Suprapubic skin (tissue), 4 donors: ENCODE data around the gene MMADHC. TPM values are rescaled to one million over a fixed set of nuclear protein-coding genes. Genes with fewer than 3 reads are reported as not detected.
"Not testable (repeated sequence)": the region's sequence is repeated elsewhere in the genome, so short reads cannot be mapped to it uniquely, and the experiment has no call there.

ENCODE experiments used
- DNase-seq, 2 donors: peaks; one replicate each; pipeline ENCODE4 v3.0.0-alpha.2; 2019; ENCODE audit warnings: low spot score in 2 of 2
- H3K27ac ChIP-seq: fragments of 200-600 bp; sonication (generic); one replicate; pipeline ENCODE4 v1.5.1; 2019
- H3K27me3 ChIP-seq: fragments of 200-600 bp; sonication (generic); one replicate; pipeline ENCODE4 v1.5.1; 2019
- H3K36me3 ChIP-seq: fragments of 200-600 bp; sonication (generic); one replicate; pipeline ENCODE4 v1.5.1; 2019
- H3K4me1 ChIP-seq: fragments of 200-600 bp; sonication (generic); one replicate; pipeline ENCODE4 v1.5.1; 2019
- H3K4me3 ChIP-seq: fragments of 200-600 bp; sonication (generic); one replicate; pipeline ENCODE4 v1.5.1; 2019; ENCODE audit warnings: mild to moderate bottlenecking
- H3K9me3 ChIP-seq: fragments of 200-600 bp; sonication (generic); one replicate; pipeline ENCODE4 v1.5.1; 2019
- CTCF ChIP-seq, 2 donors: fragments of 200-600 bp in 1 of 2; fragments of 450-650 bp in 1 of 2; sonication (generic) in 1 of 2; IDR thresholded peaks; one replicate each; pipeline ENCODE4 v1.5.1; 2016 to 2019; ENCODE audit warnings: antibody characterized with exemption in 2 of 2, mild to moderate bottlenecking in 1 of 2, moderate library complexity in 1 of 2
- EP300 ChIP-seq: sonication (generic); formaldehyde crosslinking; IDR thresholded peaks from one replicate; pipeline ENCODE4 v1.6.1; 2017; ENCODE audit warnings: antibody characterized with exemption
- POLR2A ChIP-seq, 2 donors: fragments of 450-650 bp; IDR thresholded peaks; one replicate each; pipeline ENCODE4 v1.6.1; 2017; ENCODE audit warnings: antibody characterized with exemption in 2 of 2, mild to moderate bottlenecking in 2 of 2, moderate library complexity in 2 of 2
- POLR2AphosphoS5 ChIP-seq, 3 donors: sonication (generic); formaldehyde crosslinking; IDR thresholded peaks; one replicate each; pipeline ENCODE4 v1.6.1; 2017; ENCODE audit warnings: antibody characterized with exemption in 3 of 3
- WGBS: methylation state at CpG from one replicate; pipeline ENCODE4 v1.1.5; 2018; 5-methylcytosine and 5-hydroxymethylcytosine counted together
- total RNA-seq, 4 donors: library from RNA; depleted of rRNA; stranded (reverse); fragments of >200 nt; gene quantifications; one replicate each; pipeline ENCODE4 v1.1.0, GENCODE V29; 2016

The MMADHC gene
- total RNA-seq, 4 donors from 2014 or later, result 46.9 to 102 (median 81.5) TPM

GRCh38 chr2:149573760-149574159 lies 13.8 kb downstream of the MMADHC start:
- no peak for DNase-seq
- Histone ChIP-seq H3K27ac (no peak overlapping the region), H3K36me3 (peaks cover 71% of the 10 kb centered on the region), H3K4me1 (peaks cover 8% of the 10 kb centered on the region), H3K9me3 (no peaks in the 10 kb centered on the region), H3K27me3 (no peaks in the 10 kb centered on the region), H3K4me3 (no peak overlapping the region)
- TF ChIP-seq POLR2AphosphoS5 (IDR thresholded peaks at IDR 0.05), result no peak
- TF ChIP-seq CTCF (IDR thresholded peaks at IDR 0.05), result peak in 1 of 2 donors; percentile 11
- WGBS, result 45% methylated on average over 2 of the region's 2 CpGs

GRCh38 chr2:149572102-149572953 lies 15.2 kb downstream of the MMADHC start:
- DNase-seq, result no peak
- Histone ChIP-seq H3K36me3 (peaks cover 69% of the 10 kb centered on the region), H3K4me1 (peaks cover 8% of the 10 kb centered on the region), H3K27ac (no peak overlapping the region), H3K27me3 (no peaks in the 10 kb centered on the region), H3K4me3 (no peak overlapping the region), H3K9me3 (no peaks in the 10 kb centered on the region)
- WGBS, result 71% methylated on average over 6 of the region's 6 CpGs
- TF ChIP-seq CTCF (IDR thresholded peaks at IDR 0.05) (no peak), POLR2AphosphoS5 (IDR thresholded peaks at IDR 0.05) (no peak), EP300 (no peak), POLR2A (IDR thresholded peaks at IDR 0.05) (no peak)

GRCh38 chr2:149568138-149568537 lies 19.4 kb downstream of the MMADHC start:
- Histone ChIP-seq H3K4me1 (peaks cover 3% of the 10 kb centered on the region), H3K27ac (no peak overlapping the region), H3K9me3 (no peaks in the 10 kb centered on the region), H3K4me3 (no peak overlapping the region), H3K36me3 (peaks cover 61% of the 10 kb centered on the region), H3K27me3 (no peaks in the 10 kb centered on the region)
- no peak for DNase-seq
- TF ChIP-seq POLR2AphosphoS5 (IDR thresholded peaks at IDR 0.05) (no peak), EP300 (no peak), POLR2A (IDR thresholded peaks at IDR 0.05) (no peak), CTCF (IDR thresholded peaks at IDR 0.05) (no peak)
- WGBS, result 88% methylated on average over 3 of the region's 3 CpGs

GRCh38 chr2:149566652-149567051 lies 20.9 kb downstream of the MMADHC start:
- Histone ChIP-seq H3K9me3 (no peaks in the 10 kb centered on the region), H3K27me3 (no peaks in the 10 kb centered on the region), H3K27ac (no peak overlapping the region), H3K4me3 (no peak overlapping the region), H3K4me1 (no peaks in the 10 kb centered on the region), H3K36me3 (peaks cover 57% of the 10 kb centered on the region)
- no peak for DNase-seq
- WGBS, result 92% methylated on average over 2 of the region's 2 CpGs
- TF ChIP-seq POLR2A (IDR thresholded peaks at IDR 0.05), result no peak
- TF ChIP-seq EP300, result no peak
- TF ChIP-seq CTCF (IDR thresholded peaks at IDR 0.05), result no peak
- no peak for TF ChIP-seq POLR2AphosphoS5 (IDR thresholded peaks at IDR 0.05)

GRCh38 chr2:149565625-149566024 lies 21.9 kb downstream of the MMADHC start:
- peaks cover 53% of the 10 kb centered on the region for H3K36me3 ChIP-seq
- not testable (repeated sequence) for H3K27ac ChIP-seq, H3K27me3 ChIP-seq, H3K4me1 ChIP-seq, H3K9me3 ChIP-seq, DNase-seq, H3K4me3 ChIP-seq
- 91% methylated on average over 9 of the region's 9 CpGs for WGBS
